Endothelial cell (in vitro differentiated cells): Measurements from ENCODE around the gene LAMC1. TPM values are rescaled to one million over a fixed set of nuclear protein-coding genes. Genes with fewer than 3 reads are reported as not detected.

Source experiments
- DNase-seq: peaks from one replicate; pipeline ENCODE4 v3.0.0; 2021; ENCODE audit warnings: low spot score
- H3K27ac Mint-ChIP-seq: one replicate; pipeline ENCODE4 v1.8.0; 2021; ENCODE audit warnings: mixed read lengths, inconsistent platforms; ENCODE audit not compliant: unreplicated experiment
- H3K27me3 Mint-ChIP-seq: one replicate; pipeline ENCODE4 v1.8.0; 2021; ENCODE audit warnings: mild to moderate bottlenecking, moderate library complexity, mixed read lengths, inconsistent platforms; ENCODE audit not compliant: unreplicated experiment
- H3K36me3 Mint-ChIP-seq: one replicate; pipeline ENCODE4 v1.8.0; 2021; ENCODE audit warnings: mild to moderate bottlenecking, low read depth, mixed read lengths, inconsistent platforms; ENCODE audit not compliant: unreplicated experiment
- H3K4me1 Mint-ChIP-seq: one replicate; pipeline ENCODE4 v1.8.0; 2021; ENCODE audit warnings: mild to moderate bottlenecking, mixed read lengths, inconsistent platforms; ENCODE audit not compliant: unreplicated experiment
- H3K4me3 Mint-ChIP-seq: one replicate; pipeline ENCODE4 v1.8.0; 2021; ENCODE audit warnings: mild to moderate bottlenecking, mixed read lengths, inconsistent platforms; ENCODE audit not compliant: unreplicated experiment
- H3K9me3 Mint-ChIP-seq: one replicate; pipeline ENCODE4 v1.8.0; 2021; ENCODE audit warnings: mixed read lengths, inconsistent platforms; ENCODE audit not compliant: unreplicated experiment
- CTCF ChIP-seq: fragments of 200-600 bp; sonication (generic); IDR thresholded peaks from one replicate; pipeline ENCODE4 v1.5.0; 2021; ENCODE audit warnings: antibody characterized with exemption; ENCODE audit not compliant: unreplicated experiment
- total RNA-seq: library from RNA; stranded (reverse); fragmentation: NEBNext Ultra II Directional; extraction: Animal tissue kit (Norgen Biotek cat#: 25700); gene quantifications from one replicate; pipeline ENCODE4 v1.2.1, GENCODE V29; 2021; ENCODE audit not compliant: unreplicated experiment

Gene LAMC1
- total RNA-seq, 1 donor from 2014 or later: 265 TPM

GRCh38 chr1:183161391-183161790, 138.2 kb downstream of the LAMC1 start:
- Mint-ChIP-seq H3K36me3 (no peaks in the 10 kb centered on the region), H3K4me3 (no peak overlapping the region), H3K4me1 (no peaks in the 10 kb centered on the region), H3K27ac (no peak overlapping the region), H3K9me3 (no peaks in the 10 kb centered on the region), H3K27me3 (no peaks in the 10 kb centered on the region)
- TF ChIP-seq CTCF: no peak
- DNase-seq: no peak

- DNase-seq: no peak
- no peaks in the 10 kb centered on the region for H3K27me3 Mint-ChIP-seq
- H3K9me3 Mint-ChIP-seq: no peaks in the 10 kb centered on the region
- H3K36me3 Mint-ChIP-seq: no peaks in the 10 kb centered on the region
- no peak overlapping the region for H3K27ac Mint-ChIP-seq
- no peak overlapping the region for H3K4me3 Mint-ChIP-seq
- TF ChIP-seq CTCF: no peak
- H3K4me1 Mint-ChIP-seq: no peaks in the 10 kb centered on the region
Measured at GRCh38 chr1:183163316-183163715, 140.1 kb downstream of the LAMC1 start.

DNA sequence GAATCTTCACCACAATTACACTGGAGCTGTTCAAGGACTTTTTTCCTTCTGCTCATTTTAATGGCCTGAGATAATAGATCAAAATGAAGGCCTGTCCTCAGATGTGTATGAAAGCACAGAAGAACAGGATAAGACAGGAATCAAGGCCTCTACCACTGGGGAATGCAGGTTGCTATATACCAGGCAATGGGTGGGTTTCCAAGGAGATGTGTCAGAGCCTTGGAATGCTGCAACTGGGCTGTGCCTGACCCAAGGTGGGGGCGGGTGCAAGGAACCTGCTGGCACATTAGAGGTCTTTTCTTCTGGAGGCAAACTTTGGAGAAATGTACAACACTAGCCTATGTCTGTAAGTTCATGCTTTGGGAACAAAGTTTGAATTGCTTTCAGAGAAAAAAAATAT, 141.1 kb downstream of the LAMC1 start:
- no peak overlapping the region for H3K4me3 Mint-ChIP-seq
- no peak for DNase-seq
- H3K27ac Mint-ChIP-seq: no peak overlapping the region

GRCh38 chr1:183164963-183165362, 141.7 kb downstream of the LAMC1 start:
- H3K36me3 Mint-ChIP-seq: no peaks in the 10 kb centered on the region
- no peak for DNase-seq
- H3K27me3 Mint-ChIP-seq: no peaks in the 10 kb centered on the region
- no peak for TF ChIP-seq CTCF
- H3K9me3 Mint-ChIP-seq: no peaks in the 10 kb centered on the region
- no peaks in the 10 kb centered on the region for H3K4me1 Mint-ChIP-seq
- no peak overlapping the region for H3K27ac Mint-ChIP-seq
- H3K4me3 Mint-ChIP-seq: no peak overlapping the region

More for the DNA sequence above, 141.1 kb downstream of the LAMC1 start:
- H3K9me3 Mint-ChIP-seq: no peaks in the 10 kb centered on the region
- H3K27me3 Mint-ChIP-seq: no peaks in the 10 kb centered on the region
- no peaks in the 10 kb centered on the region for H3K4me1 Mint-ChIP-seq
- no peaks in the 10 kb centered on the region for H3K36me3 Mint-ChIP-seq
- no peak for TF ChIP-seq CTCF

- Mint-ChIP-seq H3K4me1 (no peaks in the 10 kb centered on the region), H3K36me3 (no peaks in the 10 kb centered on the region), H3K9me3 (no peaks in the 10 kb centered on the region), H3K27ac (no peak overlapping the region), H3K27me3 (no peaks in the 10 kb centered on the region), H3K4me3 (no peak overlapping the region)
- DNase-seq: no peak
- TF ChIP-seq CTCF: no peak
Measured at GRCh38 chr1:183165456-183165855, 142.2 kb downstream of the LAMC1 start.
